CD4-positive, alpha-beta T cell (primary cell): ENCODE measurements around the gene RIPK3. TPM values are rescaled to one million over a fixed set of nuclear protein-coding genes. Genes with fewer than 3 reads are reported as not detected.
A peak's percentile ranks its signal among the peaks of the same experiment; 100 is the strongest.

ENCODE experiments used
- ATAC-seq: fragments of 200-7000 bp; cut with Tn5 transposase; one replicate; pipeline ENCODE4 v1.10.0; 2022; ENCODE audit warnings: mild to moderate bottlenecking; ENCODE audit not compliant: poor library complexity
- CTCF ChIA-PET: fragments of 350-600 bp; sonication (Branson Sonifier 250); formaldehyde crosslinking; loops from one replicate; lab custom pipeline; 2021; ENCODE audit warnings: antibody characterized with exemption, inconsistent platforms; lab: Charles Lee
- POLR2A ChIA-PET: fragments of 350-600 bp; sonication (Branson Sonifier 250); formaldehyde crosslinking; loops from one replicate; lab custom pipeline; 2021; ENCODE audit warnings: antibody characterized with exemption, inconsistent platforms; lab: Charles Lee
- DNase-seq, 14 experiments: peaks; one replicate each; pipeline ENCODE4 v3.0.0-alpha.2; 2013 to 2020; ENCODE audit warnings: mixed read lengths in 2 of 14
- H3K27ac ChIP-seq, 2 donors: one replicate each; pipeline versions ENCODE4 v1.5.1 to v1.7.0; 2013; ENCODE audit warnings: low read length in 2 of 2, low read depth in 1 of 2, mild to moderate bottlenecking in 1 of 2
- H3K27me3 ChIP-seq, 2 experiments: 1 replicate in 1 of 2; 2 replicates in 1 of 2; pipeline versions ENCODE4 v1.6.1 to v1.7.0; 2013; ENCODE audit warnings: low read length in 2 of 2, control low read depth in 1 of 2, mild to moderate bottlenecking in 1 of 2, moderate library complexity in 1 of 2; ENCODE audit not compliant: insufficient read depth in 2 of 2, control insufficient read depth in 1 of 2
- H3K36me3 ChIP-seq: one replicate; pipeline ENCODE4 v1.6.1; 2013; ENCODE audit warnings: low read length, control low read depth; ENCODE audit not compliant: insufficient read depth
- H3K4me1 ChIP-seq: one replicate; pipeline ENCODE4 v1.6.1; 2013; ENCODE audit warnings: low read length, control low read depth; ENCODE audit not compliant: insufficient read depth
- H3K4me3 ChIP-seq: one replicate; pipeline ENCODE4 v1.5.1; 2013; ENCODE audit warnings: mild to moderate bottlenecking, low read length, moderate library complexity
- H3K9me3 ChIP-seq, 2 experiments: 1 replicate in 1 of 2; 2 replicates in 1 of 2; pipeline versions ENCODE4 v1.6.1 to v1.7.0; 2013; ENCODE audit warnings: low read length in 2 of 2, mild to moderate bottlenecking in 2 of 2, control low read depth in 1 of 2, moderate library complexity in 1 of 2; ENCODE audit not compliant: control insufficient read depth in 1 of 2, insufficient read depth in 1 of 2
- H3K27ac Mint-ChIP-seq: one replicate; pipeline ENCODE4 v1.8.0; 2020; ENCODE audit warnings: mixed read lengths
- H3K27me3 Mint-ChIP-seq: one replicate; pipeline ENCODE4 v1.8.0; 2021; ENCODE audit warnings: mixed read lengths
- H3K36me3 Mint-ChIP-seq: one replicate; pipeline ENCODE4 v1.8.0; 2021; ENCODE audit warnings: low read depth, mixed read lengths
- H3K4me1 Mint-ChIP-seq: one replicate; pipeline ENCODE4 v1.8.0; 2021; ENCODE audit warnings: low read depth, mixed read lengths
- H3K4me3 Mint-ChIP-seq: one replicate; pipeline ENCODE4 v1.8.0; 2020; ENCODE audit warnings: mild to moderate bottlenecking, mixed read lengths
- H3K9me3 Mint-ChIP-seq: one replicate; pipeline ENCODE4 v1.8.0; 2020; ENCODE audit warnings: mixed read lengths
- intact Hi-C, 2 experiments: fragments of 100-400 bp; cut with DNase I in 1 of 2; cut with micrococcal nuclease in 1 of 2; formaldehyde crosslinking; loops; one replicate each; pipeline versions ENCODE4 v1.15.1 to v1.9.0; 2023 to 2025; cut with DNase I, micrococcal nuclease
- total RNA-seq, 174 experiments: library from RNA in 2 of 174; stranded (reverse) in 2 of 174; gene quantifications; one replicate each; pipeline ENCODE4 v1.2.3 and lab custom pipeline; 2021 to 2026
- TF ChIP-seq, protein P1 (sequence below): fragments of 200-600 bp; IDR thresholded peaks from one replicate; pipeline ENCODE4 v1.8.0; 2022; ENCODE audit warnings: antibody characterized with exemption, mild to moderate bottlenecking

RIPK3 gene
- total RNA-seq, 2 experiments from 2014 or later: 18.1 to 18.9 TPM

DNA sequence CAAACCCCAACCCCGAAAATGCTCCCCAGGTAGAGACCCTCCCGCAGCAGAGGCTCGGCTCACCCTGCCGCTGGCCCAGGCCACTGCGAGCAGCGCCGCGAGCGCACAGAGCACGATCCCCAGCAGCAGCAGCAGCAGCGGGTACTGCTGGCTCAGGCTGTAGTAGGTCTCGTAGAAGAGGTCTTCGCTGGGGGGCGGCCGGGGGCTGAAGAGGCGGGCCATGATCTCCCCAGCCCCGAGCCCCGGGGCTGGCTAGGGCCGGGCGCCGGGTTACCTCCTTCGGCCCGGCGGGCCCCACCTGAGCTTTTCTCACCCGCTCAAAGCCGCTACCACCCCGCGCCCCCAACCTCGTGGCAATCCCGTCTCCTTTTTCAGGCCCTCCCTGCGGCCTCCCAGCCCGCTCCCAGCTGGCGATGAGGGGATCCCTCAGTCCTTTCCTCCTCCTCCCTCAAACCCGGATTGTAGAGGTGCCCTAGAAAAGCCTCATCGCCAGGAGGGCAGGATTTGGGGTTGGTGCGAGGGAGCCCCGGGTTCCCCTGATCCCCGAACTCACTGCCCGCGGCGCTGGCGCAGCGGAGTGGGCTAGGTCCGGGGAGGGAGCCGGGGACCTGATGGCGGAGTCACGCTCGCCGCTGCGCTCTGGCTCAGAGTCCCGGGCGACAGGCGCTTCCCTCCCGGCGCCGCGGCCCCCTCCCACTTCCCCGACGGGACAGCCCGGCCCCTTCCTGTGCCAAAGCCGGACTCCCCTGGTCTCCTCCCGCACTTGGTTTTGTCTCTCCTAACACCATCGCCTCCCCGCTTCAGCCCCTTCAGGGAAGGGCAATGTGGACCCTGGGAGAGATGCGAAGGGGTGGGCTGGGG lies 5.1 kb downstream of the RIPK3 start, which contains the start of gene ADCY4:
TSS of gene ADCY4 (minus strand) at position 641 of the 861 bp plus-strand sequence. CDS start at position 222, 419 bp downstream.
- TF ChIP-seq, protein P1, sequence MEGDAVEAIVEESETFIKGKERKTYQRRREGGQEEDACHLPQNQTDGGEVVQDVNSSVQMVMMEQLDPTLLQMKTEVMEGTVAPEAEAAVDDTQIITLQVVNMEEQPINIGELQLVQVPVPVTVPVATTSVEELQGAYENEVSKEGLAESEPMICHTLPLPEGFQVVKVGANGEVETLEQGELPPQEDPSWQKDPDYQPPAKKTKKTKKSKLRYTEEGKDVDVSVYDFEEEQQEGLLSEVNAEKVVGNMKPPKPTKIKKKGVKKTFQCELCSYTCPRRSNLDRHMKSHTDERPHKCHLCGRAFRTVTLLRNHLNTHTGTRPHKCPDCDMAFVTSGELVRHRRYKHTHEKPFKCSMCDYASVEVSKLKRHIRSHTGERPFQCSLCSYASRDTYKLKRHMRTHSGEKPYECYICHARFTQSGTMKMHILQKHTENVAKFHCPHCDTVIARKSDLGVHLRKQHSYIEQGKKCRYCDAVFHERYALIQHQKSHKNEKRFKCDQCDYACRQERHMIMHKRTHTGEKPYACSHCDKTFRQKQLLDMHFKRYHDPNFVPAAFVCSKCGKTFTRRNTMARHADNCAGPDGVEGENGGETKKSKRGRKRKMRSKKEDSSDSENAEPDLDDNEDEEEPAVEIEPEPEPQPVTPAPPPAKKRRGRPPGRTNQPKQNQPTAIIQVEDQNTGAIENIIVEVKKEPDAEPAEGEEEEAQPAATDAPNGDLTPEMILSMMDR: no peak
- no peaks in the 10 kb centered on the region for H3K9me3 Mint-ChIP-seq
- peak within 1 kb of the TSS; percentile 78 for H3K4me3 Mint-ChIP-seq
- peaks cover 49% of the 10 kb centered on the region for H3K27me3 Mint-ChIP-seq
- POLR2A ChIA-PET: interaction anchor here (1.9 to 11.3 kb wide), 4 partner anchors 7 to 108 kb away, joined by 4 to 270 read pairs (median 15); partner anchors contain the start of genes CBLN3, KHNYN, LTB4R and SDR39U1
- peaks cover 13% of the 10 kb centered on the region for H3K36me3 ChIP-seq
- ATAC-seq (no peak), DNase-seq (peak in 5 of 14 experiments; percentile 21 to 59 (median 41))
- CTCF ChIA-PET: interaction anchor here (1.1 to 4.1 kb wide), 6 partner anchors 9 to 102 kb away, joined by 3 to 89 read pairs (median 8); partner anchors contain the start of genes CBLN3 and KHNYN
- intact Hi-C loops: loop anchor here in 1 of 2 experiments (10.0 kb wide), 1 partner anchor 340 kb away; no protein-coding TSS in a partner anchor
- H3K27ac ChIP-seq: no peak within 1 kb of the TSS
- peak within 1 kb of the TSS; percentile 2 for H3K4me3 ChIP-seq
- no peaks in the 10 kb centered on the region for H3K9me3 ChIP-seq
- peaks cover 64% of the 10 kb centered on the region for H3K4me1 Mint-ChIP-seq
- no peak within 1 kb of the TSS for H3K27ac Mint-ChIP-seq
- peaks cover 80% of the 10 kb centered on the region for H3K4me1 ChIP-seq
- peaks cover 26 to 27% of the 10 kb centered on the region in 2 experiments for H3K27me3 ChIP-seq
- H3K36me3 Mint-ChIP-seq: peaks cover 41% of the 10 kb centered on the region

DNA sequence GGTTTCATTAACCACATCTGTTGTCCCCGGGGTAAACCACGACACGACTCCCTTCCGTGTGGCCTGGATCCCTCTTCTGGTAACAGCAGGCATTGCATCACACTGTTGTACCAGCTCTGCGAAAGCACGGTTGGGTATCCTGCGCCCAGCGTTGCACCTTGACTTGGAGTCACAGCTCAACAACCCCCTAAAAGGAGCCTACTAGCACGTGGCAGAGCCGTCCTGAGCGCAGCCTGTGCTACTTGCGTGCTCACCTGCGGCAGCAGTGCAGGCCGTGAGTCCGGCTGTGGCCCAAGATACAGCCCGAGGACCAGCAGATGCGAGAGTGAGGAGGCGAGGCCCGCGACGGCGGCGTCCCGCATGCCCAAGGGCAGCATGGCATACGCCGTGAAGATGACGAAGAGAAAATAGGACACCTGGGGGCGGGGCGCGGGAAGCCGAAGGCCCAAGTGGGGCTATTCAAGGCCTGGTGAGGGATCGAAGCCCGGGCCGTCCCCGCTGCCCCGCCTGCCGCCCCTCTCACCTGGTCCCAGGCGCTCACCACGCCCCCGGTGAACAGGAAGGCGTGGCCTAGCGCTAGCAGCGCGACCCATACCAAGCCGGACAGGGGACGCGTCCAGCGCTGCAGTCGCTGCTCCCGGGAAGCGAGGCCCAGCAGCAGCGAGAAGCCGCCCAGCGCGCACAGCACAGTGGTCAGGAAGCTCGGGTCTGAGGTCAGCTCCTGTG lies 7.4 kb downstream of the RIPK3 start:
- ATAC-seq (peak; percentile 93), DNase-seq (peak; percentile 75 to 95 (median 84))
- CTCF ChIA-PET: interaction anchor here (0.6 to 4.8 kb wide), 27 partner anchors 8 to 184 kb away, joined by 3 to 89 read pairs (median 6); partner anchors contain the start of genes CBLN3, CHMP4A, CIDEB and DHRS1
- Mint-ChIP-seq H3K4me1 (peaks cover 59% of the 10 kb centered on the region), H3K36me3 (peaks cover 25% of the 10 kb centered on the region), H3K9me3 (no peaks in the 10 kb centered on the region), H3K27ac (peak overlapping the region; percentile 52), H3K4me3 (peak overlapping the region; percentile 86), H3K27me3 (peaks cover 49% of the 10 kb centered on the region)
- H3K27ac ChIP-seq: no peak overlapping the region
- TF ChIP-seq, protein P1: peak; percentile 81
- peaks cover 78% of the 10 kb centered on the region for H3K4me1 ChIP-seq
- intact Hi-C loops: loop anchor here (1.0 to 10.0 kb wide), 5 partner anchors 22 to 342 kb away; partner anchors contain the start of genes LTB4R (in 1 of the 2), LTB4R2 (in 1 of the 2) and MDP1 (in 1 of the 2)
- H3K4me3 ChIP-seq: peak overlapping the region; percentile 48
- H3K9me3 ChIP-seq: no peaks in the 10 kb centered on the region
- H3K27me3 ChIP-seq: peaks cover 26 to 27% of the 10 kb centered on the region in 2 experiments
- POLR2A ChIA-PET: interaction anchor here (0.6 to 11.3 kb wide), 17 partner anchors 10 to 252 kb away, joined by 3 to 270 read pairs (median 5); partner anchors contain the start of genes CBLN3, CHMP4A, CIDEB and DHRS1
- H3K36me3 ChIP-seq: peaks cover 9% of the 10 kb centered on the region
